SK-MEL-5 (cell line): ENCODE measurements around the gene SGSM2. TPM values are rescaled to one million over a fixed set of nuclear protein-coding genes. Genes with fewer than 3 reads are reported as not detected.
A peak's percentile ranks its signal among the peaks of the same experiment; 100 is the strongest.

Experiments
- DNase-seq: peaks from one replicate; pipeline ENCODE4 v3.0.0-alpha.2; 2016; ENCODE audit warnings: low read depth, low spot score
- in situ Hi-C: cut with HindIII; loops from 2 replicates; pipeline ENCODE4 v1.10.0; 2016; ENCODE audit warnings: low sequenced_read_pairs, high pct_unique_total_duplicates, low pct_unique_long_range_greater_than_20kb
- total RNA-seq: library from RNA; depleted of rRNA; stranded (reverse); fragments of >200 nt; shearing (Covaris generic); gene quantifications from 2 replicates; pipeline ENCODE4 v1.2.3, GENCODE V29; 2014

The SGSM2 gene
- total RNA-seq, 1 experiment from 2014 or later: 32.3 TPM

DNA sequence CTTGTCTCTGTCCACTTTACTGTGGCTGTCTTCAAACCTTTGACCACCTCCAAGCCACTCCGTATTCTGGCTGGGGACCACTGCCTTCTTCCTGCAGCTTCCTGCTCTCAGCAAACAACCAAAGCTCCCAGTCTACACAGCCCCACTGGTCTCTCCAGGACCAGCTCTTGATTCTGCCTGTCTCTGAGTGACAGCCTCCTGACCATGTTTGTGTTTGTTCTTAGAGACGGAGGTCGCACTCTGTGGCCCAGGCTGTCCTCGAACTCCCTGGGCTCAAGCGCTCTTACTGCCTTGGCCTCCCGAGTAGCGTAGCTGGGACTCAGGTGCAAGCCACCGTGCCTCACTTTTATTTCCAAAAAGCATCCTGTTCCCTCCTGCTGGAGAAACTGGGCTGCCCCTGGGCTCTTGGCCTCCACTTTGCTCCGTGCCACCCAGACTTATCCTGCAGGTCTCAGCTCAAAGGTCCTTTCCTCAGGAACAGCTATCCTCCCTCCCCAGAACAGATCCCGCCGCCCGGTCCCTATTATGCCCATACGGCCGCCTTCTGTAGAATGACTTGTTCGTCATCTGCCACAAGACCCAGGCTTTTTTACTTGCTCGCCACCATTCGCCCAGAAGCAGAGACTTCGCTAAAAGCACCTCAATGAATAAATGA, 54.4 kb downstream of the SGSM2 start:
- in situ Hi-C loops: no loop called here
- no peak for DNase-seq

DNA sequence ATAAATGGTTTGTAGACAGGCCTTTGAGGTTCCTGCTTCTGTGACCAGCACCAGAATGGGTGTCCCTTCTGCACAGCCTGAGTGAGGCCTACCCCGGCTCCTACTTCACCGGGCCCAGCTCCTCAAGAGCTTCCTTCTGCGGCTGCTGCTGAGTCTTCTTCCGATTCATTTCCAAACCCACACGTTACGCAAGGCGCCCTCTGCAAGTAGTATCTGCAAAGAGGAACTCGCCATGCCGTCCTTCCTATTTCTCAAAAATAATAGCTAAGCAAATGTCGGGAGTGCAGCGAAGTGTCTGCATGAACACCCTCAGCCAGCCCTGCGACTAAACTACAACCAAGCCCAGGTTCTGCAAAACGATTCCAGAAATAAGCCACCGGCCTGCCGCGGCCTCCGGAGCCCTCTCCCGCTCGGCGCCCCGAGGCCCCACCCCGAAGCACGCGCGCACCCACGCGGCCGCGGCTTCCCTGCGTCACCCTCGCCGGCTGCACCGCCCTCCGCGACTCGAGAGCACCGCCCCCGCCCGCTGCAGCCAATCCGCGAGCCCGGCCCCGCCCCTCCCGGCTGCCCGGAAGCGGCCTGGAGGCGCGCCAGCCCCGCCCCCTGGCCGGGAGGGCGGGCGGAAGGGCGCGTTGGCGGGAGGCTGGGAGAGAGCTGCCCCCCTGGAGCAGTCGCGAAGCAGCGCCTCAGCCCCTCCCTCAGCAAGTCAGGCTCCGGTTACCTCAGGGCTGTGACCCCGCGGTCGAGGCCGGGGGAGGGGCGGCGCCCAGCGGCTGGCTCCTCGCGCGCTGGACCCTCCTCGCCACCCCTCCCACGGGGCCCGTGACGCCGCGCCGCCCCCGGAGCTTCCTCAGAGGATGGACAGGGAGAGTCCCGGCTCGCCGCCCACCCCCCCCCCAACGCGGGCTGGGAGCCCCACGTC, 55.2 kb downstream of the SGSM2 start:
- DNase-seq: peak; percentile 92
- in situ Hi-C loops: no loop called here

DNA sequence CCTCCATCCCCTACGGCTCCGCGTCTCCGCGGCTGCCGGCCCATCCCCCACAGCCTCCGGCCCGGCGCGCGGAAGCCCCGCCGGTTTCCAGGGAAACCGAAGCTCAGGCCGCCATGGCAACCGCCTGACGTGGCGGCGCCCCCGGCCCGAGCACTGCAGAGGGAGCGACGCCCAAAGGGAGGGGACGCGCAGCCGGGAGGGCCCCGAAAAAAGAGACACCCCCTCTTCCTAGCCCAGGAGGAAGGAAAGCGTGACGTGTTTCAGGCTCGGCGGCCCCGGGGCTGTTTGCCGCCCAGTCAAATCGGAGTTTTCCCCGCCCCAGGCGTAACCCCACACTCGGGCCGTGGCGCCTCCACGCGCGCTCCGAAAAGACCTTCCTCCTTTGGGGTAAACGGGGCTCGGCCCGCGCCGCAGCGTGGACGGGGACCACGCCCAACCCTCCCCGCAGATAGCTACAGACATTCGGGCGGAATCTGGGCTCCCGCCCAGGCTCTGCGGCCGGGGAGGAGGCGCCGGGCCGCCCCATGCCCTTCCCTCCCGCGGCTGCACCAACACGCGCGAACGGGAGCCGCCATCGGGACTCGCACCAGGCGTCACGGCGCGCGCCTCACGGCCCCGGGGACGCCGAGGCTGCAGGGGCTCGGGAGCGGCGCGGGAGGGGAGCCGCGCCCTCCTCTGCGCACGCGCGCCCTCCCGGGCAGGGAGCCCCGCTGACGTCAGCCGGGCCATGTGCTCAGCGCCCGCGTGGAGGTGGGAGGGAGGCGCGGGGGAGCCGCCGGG, 56.1 kb downstream of the SGSM2 start:
- peak; percentile 90 for DNase-seq
- in situ Hi-C loops: no loop called here

DNA sequence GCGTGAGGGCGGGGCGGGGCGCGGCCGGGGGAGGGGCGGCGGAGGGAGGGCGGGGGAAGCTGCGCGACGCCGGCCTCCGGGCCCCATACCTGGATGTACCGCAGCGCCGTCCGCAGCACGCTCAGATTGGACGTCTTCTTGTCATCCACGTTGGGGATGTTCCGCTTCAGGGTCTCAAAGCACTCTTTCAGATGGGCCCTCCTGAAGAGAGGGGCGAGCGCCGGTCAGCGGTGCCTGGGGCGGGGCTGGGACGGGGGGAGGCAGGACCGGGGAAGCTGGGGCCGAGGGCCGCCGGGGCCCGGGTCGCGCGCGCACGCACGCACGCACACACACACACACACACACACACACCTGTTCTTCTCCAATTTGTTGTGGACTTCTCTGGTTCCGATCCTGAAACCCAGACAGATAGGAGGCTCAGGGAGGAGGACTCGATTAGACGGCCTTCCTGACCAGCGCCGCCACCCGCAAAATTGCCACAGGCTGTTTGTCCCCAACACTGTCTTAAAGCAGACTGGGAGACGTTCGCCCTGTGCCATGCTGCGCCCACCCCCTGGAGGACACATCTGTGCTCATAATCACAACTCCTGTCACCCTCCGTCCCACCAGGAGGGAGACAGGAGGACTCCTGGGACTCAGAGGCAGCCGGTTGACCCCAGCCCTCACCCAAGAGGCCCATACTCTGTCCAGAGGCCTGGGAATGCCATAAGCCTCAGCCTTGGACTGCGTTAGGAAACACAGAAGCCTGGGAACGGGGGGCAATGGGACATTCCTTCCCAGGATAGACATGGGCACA, 56.9 kb downstream of the SGSM2 start:
- in situ Hi-C loops: no loop called here
- DNase-seq: no peak

GRCh38 chr17:2394775-2395201, 57.5 kb downstream of the SGSM2 start:
- in situ Hi-C loops: no loop called here

DNA sequence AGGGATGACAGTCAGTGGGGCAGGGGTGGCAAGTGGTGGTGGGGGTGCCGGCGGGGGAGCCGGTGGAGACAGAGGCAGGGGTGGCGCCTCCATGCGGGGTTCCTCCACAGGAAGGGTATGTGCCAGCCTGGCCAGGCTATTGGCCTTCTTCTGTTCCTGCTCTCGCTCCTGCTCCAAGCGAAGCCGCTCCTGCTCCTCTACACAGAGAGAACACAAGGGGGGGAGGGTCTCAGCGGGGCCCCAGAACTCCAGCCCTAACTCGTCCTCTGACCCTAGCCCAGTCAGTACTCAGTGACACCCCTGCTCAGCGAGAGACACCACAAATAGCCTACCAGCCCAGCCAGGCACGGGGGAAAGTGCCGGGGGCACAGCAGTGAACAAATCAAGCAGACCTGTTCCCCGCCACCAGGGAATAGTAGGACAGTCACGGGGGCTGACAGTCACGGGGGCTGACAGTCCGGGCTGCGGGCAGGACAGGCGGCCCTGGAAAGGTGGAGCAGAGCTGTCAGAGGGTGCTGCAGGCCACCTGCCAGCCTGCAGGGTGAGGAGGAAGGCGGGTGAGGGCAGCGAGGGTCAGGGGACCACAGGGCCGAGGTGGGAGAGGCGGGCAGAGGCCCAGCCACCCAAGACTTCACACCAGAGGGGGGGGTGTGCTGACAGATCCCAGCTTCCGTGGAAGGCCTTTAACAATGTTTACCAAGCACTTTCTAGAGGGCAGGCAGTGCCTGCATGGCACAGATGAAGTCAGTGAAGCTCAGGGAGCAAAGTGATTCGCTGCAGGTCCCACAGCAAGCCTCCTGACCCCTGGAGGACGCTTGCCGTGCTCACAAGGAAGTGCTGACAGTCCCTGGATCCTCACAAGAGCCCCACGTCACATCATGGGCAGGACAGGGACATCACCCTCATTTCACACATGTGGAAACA, 58.2 kb downstream of the SGSM2 start:
- DNase-seq: no peak
- in situ Hi-C loops: no loop called here

More at GRCh38 chr17:2394775-2395201, 57.5 kb downstream of the SGSM2 start:
- DNase-seq: no peak

DNA sequence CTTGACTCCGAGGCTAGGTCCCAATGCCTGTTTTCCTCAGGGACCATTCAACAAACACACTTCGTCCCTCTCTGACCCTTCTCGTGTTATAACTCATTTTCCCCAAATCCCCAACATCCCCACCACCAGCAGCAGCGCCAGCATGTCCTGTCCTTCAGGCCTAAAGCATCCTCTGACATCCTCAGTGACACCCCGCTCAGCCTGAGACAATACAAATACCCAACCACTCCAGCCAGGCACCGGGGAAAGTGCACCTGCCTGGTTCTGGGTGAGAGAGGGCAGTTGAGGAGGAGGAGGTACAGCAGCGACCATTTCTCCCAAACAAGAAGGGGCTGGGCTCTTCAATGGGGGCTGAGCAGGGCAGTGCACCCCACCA, 58.9 kb downstream of the SGSM2 start:
- no peak for DNase-seq
- in situ Hi-C loops: no loop called here

GRCh38 chr17:2396568-2397246, 59.4 kb downstream of the SGSM2 start:
- DNase-seq: peak; percentile 53
- in situ Hi-C loops: no loop called here

- DNase-seq: no peak
- in situ Hi-C loops: no loop called here
Observed at GRCh38 chr17:2397247-2398171, 60.2 kb downstream of the SGSM2 start.

GRCh38 chr17:2398182-2398581, 60.9 kb downstream of the SGSM2 start:
- DNase-seq: no peak
- in situ Hi-C loops: no loop called here

DNA sequence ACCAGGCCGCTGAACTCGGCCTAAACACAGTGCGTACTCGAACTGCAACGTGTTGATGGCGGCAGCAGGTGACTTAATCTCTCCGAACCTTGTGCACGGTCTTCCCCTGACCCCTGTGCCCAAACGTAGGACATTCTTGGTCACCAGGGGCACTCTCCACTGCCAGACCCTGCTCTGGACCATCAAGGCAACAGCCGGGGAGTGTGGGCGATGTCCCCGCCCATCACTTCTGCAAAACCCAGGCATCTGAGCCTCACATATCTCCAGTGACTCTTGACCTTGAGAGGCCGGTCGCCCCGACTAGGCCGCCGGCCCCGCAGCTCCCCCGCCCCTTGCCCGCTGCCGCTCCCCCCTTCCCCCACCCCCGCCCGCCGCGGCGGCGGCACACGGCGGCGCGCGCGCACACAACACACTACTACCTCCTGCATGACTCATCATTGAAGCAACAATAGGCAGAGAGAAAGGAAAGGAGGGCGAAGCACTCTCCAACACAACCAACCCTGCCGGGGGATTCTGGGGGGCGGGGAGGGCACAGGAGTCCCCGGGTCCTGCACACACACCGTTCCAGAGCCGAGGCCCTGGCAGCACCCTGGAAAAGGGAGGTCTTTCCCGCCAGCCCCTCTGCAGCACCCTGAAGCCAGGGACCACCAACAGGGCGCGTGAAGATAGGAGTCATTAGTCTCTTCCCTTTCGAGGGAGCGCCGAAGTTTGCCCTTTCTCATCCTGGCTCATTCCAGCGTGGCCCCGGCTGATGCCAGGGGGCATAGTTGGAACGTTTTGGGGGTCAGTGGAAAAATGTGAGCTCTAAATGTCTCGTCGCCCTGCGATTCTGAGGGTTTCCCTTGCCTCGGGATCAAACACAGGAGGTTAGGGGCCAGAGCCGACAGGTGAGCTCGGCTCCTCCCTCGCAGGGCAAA, 61.6 kb downstream of the SGSM2 start:
- DNase-seq: peak; percentile 45

DNA sequence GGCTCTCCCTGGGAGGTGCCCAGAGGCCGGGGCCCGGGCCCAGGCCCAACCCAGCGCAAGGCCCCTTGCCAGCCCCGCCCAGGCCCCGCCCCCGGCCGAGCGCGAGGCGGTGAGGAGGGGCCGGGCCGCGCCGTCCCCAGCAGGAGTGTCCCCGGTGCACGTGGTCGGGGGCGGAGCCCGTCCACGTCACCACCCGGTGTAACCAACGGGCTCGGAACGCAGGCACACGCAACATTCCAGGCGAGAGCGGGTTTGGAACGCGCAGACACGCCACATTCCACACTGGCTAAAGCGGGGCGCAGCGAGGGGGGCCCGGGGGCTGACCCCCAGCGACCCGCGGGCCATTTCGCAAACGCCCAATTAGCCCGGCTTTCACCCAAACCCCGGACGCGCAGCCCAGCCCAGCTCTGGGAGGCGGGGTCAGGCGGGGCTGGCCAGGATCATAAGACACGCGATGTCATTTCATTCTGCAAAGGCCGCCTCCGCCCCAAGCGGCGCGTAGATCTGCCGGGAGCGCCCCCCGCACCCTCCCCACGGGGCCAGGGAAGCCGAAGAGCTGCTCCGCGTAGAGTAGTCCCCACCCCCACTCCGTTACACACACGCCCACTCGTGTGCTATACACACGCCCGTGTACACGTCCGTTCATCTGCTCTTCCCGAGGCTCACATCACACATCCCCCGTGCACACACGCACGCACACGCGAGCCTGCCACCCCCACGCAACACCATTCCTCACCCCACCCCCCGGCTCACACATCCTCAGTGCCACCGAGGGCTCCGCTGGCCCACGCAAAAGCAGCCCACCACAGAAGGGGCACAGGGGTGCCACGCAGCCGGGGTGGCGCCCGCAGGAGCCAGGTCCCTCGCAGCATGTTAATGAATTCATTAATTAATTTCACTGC, 62.5 kb downstream of the SGSM2 start:
- DNase-seq: peak; percentile 94
- in situ Hi-C loops: no loop called here

More for the DNA sequence above, 61.6 kb downstream of the SGSM2 start:
- in situ Hi-C loops: no loop called here

DNA sequence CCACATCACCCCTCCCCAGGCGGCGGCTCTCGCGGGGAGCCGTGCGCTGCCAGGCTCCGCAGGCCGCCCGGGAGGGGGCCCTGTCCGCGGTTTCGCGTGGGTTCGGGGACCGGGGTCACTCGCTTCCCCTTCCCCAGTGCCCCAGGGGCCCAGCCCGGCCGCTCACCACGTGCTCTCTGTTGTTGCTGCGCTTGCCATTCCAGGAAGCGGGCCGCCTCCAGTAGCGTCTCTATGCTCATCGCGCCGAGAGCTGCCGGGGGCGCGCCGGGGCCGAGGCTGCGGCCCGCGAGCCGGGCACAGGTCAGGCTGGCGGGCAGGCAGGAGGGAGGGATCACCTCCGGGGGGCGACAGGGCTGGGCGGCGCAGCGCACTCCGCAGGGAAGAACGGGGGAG, 63.2 kb downstream of the SGSM2 start:
- peak; percentile 61 for DNase-seq
- in situ Hi-C loops: no loop called here
